SW480 (cell line): ENCODE measurements around the gene INSL3.
"Not testable (repeated sequence)": the region's sequence is repeated elsewhere in the genome, so short reads cannot be mapped to it uniquely, and the experiment has no call there.

Experiments
- DNase-seq: peaks from one replicate; pipeline ENCODE4 v3.0.0-alpha.2; 2016; ENCODE audit warnings: low spot score

Gene INSL3

GRCh38 chr19:17783721-17784120 lies 37.6 kb downstream of the INSL3 start:
- not testable (repeated sequence) for DNase-seq

GRCh38 chr19:17780781-17781180 lies 40.5 kb downstream of the INSL3 start:
- no peak for DNase-seq

GRCh38 chr19:17778968-17779929 lies 42.1 kb downstream of the INSL3 start:
- DNase-seq: no peak

GRCh38 chr19:17778251-17778967 lies 42.9 kb downstream of the INSL3 start:
- peak; percentile 79 for DNase-seq

- not testable (repeated sequence) for DNase-seq
Observed at GRCh38 chr19:17777840-17778239, 43.5 kb downstream of the INSL3 start.

- DNase-seq: no peak
Observed at GRCh38 chr19:17775991-17776803, 45.1 kb downstream of the INSL3 start.

- DNase-seq: no peak
Observed at GRCh38 chr19:17775245-17775927, 45.9 kb downstream of the INSL3 start.

GRCh38 chr19:17772172-17772571 lies 49.1 kb downstream of the INSL3 start:
- no peak for DNase-seq

- no peak for DNase-seq
Observed at GRCh38 chr19:17770613-17771012, 50.7 kb downstream of the INSL3 start.

GRCh38 chr19:17767559-17767958 lies 53.8 kb downstream of the INSL3 start:
- no peak for DNase-seq

GRCh38 chr19:17766543-17767131 lies 54.7 kb downstream of the INSL3 start:
- DNase-seq: peak; percentile 81
